Keratinocyte (primary cell): ENCODE measurements around the gene PPP3CB. TPM values are rescaled to one million over a fixed set of nuclear protein-coding genes. Genes with fewer than 3 reads are reported as not detected.

ENCODE experiments used
- DNase-seq: peaks from one replicate; pipeline ENCODE4 v3.0.0-alpha.2; 2011; ENCODE audit warnings: low read depth, missing footprints, low spot score
- FAIRE-seq: peaks from 2 replicates; lab custom pipeline; 2011; peaks lifted over from hg19 to GRCh38; lab: Jason Lieb, UNC
- H2AFZ ChIP-seq: 2 replicates; pipeline ENCODE4 v1.6.0; 2012; ENCODE audit warnings: low read length, control low read depth, inconsistent platforms; ENCODE audit not compliant: control insufficient read depth
- H3K27ac ChIP-seq: 2 replicates; pipeline ENCODE4 v1.5.1; 2011; ENCODE audit warnings: low read length; ENCODE audit not compliant: control insufficient read depth, insufficient read depth
- H3K27me3 ChIP-seq: 3 replicates; pipeline ENCODE4 v1.6.0; 2011; ENCODE audit warnings: low read length; ENCODE audit not compliant: control insufficient read depth, insufficient read depth; ENCODE audit errors: extremely low read depth
- H3K36me3 ChIP-seq, 2 experiments: 2 replicates in 1 of 2; 3 replicates in 1 of 2; pipeline ENCODE4 v1.5.1; 2011; ENCODE audit warnings: low read length in 2 of 2, mild to moderate bottlenecking in 1 of 2; ENCODE audit not compliant: control insufficient read depth in 2 of 2, insufficient read depth in 2 of 2; ENCODE audit errors: extremely low read depth in 1 of 2
- H3K4me1 ChIP-seq: 3 replicates; pipeline ENCODE4 v1.5.1; 2011; ENCODE audit warnings: low read length; ENCODE audit not compliant: control insufficient read depth, insufficient read depth; ENCODE audit errors: extremely low read depth
- H3K4me2 ChIP-seq: 3 replicates; pipeline ENCODE4 v1.6.0; 2011; ENCODE audit warnings: low read depth, low read length; ENCODE audit not compliant: control insufficient read depth, insufficient read depth; ENCODE audit errors: extremely low read depth
- H3K4me3 ChIP-seq, 3 experiments: fragments of 200-600 bp in 1 of 3; sonication (generic) in 1 of 3; 2 replicates in 2 of 3; 3 replicates in 1 of 3; pipeline ENCODE4 v1.5.1; 2011 to 2016; ENCODE audit warnings: low read length in 3 of 3, mild to moderate bottlenecking in 3 of 3, control low read depth in 2 of 3, inconsistent platforms in 1 of 3, low read depth in 1 of 3, mixed read lengths in 1 of 3, mixed run types in 1 of 3, moderate library complexity in 1 of 3; ENCODE audit not compliant: control insufficient read depth in 2 of 3, insufficient read depth in 2 of 3; ENCODE audit errors: extremely low read depth in 1 of 3
- H3K79me2 ChIP-seq: 2 replicates; pipeline ENCODE4 v1.6.0; 2012; ENCODE audit warnings: low read length; ENCODE audit not compliant: control insufficient read depth, insufficient read depth
- H3K9ac ChIP-seq: 3 replicates; pipeline ENCODE4 v1.6.0; 2011; ENCODE audit warnings: low read length; ENCODE audit not compliant: control insufficient read depth, insufficient read depth; ENCODE audit errors: extremely low read depth
- H3K9me1 ChIP-seq: 3 replicates; pipeline ENCODE4 v1.6.0; 2011; ENCODE audit warnings: low read length; ENCODE audit not compliant: control insufficient read depth, insufficient read depth; ENCODE audit errors: extremely low read depth
- H3K9me3 ChIP-seq: 2 replicates; pipeline ENCODE4 v1.5.1; 2012; ENCODE audit warnings: low read depth, low read length; ENCODE audit not compliant: control insufficient read depth
- H4K20me1 ChIP-seq: 3 replicates; pipeline ENCODE4 v1.6.0; 2011; ENCODE audit warnings: low read length; ENCODE audit not compliant: control insufficient read depth, insufficient read depth; ENCODE audit errors: extremely low read depth
- EZH2 ChIP-seq: IDR thresholded peaks from one replicate; pipeline ENCODE4 v1.6.1; 2012; ENCODE audit warnings: inconsistent platforms, mild to moderate bottlenecking, low read length, moderate library complexity
- dilution Hi-C: fragments of 300-500 bp; cut with MboI; formaldehyde crosslinking; loops from one replicate; pipeline ENCODE4 v1.7.0; 2020; ENCODE audit warnings: low sequenced_read_pairs; ENCODE audit not compliant: extremely low pct_ligation_motif_present
- polyA plus RNA-seq, 5 experiments: library from polyadenylated mRNA; depleted of rRNA in 3 of 5; stranded (reverse) in 3 of 5; stranded (forward) in 1 of 5; unstranded in 1 of 5; fragments of >200 nt; gene quantifications; 1 replicate in 1 of 5; 2 replicates in 3 of 5; 3 replicates in 1 of 5; pipeline versions ENCODE4 v1.2.1 to v1.2.3, GENCODE V29; 2011 to 2012; ENCODE audit warnings: missing spikeins in 2 of 5, low read depth in 1 of 5, low replicate concordance in 1 of 5
- TF ChIP-seq, protein P1 (sequence below), 3 experiments: IDR thresholded peaks in 1 of 3; conservative IDR thresholded peaks in 1 of 3; optimal IDR thresholded peaks in 1 of 3; 2 replicates in 2 of 3; 3 replicates in 1 of 3; pipeline versions ENCODE3 to v1.5.1; 2011; ENCODE audit warnings: low read length in 3 of 3, mild to moderate bottlenecking in 3 of 3, moderate library complexity in 2 of 3, control low read depth in 1 of 3, inconsistent platforms in 1 of 3; ENCODE audit not compliant: insufficient read depth in 2 of 3; ENCODE audit errors: extremely low read depth in 1 of 3

The PPP3CB gene
- polyA plus RNA-seq, 1 donor (not counting 4 experiments of a cell fraction or from before 2014, with no cell fraction given): 23.5 TPM

DNA sequence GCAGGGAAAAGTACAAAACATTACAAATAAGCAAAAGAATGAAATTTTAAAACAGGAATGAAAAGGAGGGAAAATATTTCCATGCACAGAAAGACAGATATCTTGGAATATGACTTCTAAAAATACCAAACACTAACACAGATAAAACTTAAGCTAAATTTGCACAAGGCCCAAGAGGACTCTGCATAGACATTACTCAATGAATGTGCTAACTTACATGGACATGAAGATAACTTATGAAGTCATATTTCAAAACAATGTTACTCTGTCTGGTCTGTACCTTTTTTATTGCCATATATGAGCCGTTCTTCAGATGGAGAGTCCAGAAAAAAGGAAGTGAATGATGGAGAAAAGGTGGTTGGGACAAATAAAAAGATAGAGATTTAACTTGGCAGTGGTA, 47.4 kb downstream of the PPP3CB start:
- TF ChIP-seq EZH2: no peak
- TF ChIP-seq, protein P1, sequence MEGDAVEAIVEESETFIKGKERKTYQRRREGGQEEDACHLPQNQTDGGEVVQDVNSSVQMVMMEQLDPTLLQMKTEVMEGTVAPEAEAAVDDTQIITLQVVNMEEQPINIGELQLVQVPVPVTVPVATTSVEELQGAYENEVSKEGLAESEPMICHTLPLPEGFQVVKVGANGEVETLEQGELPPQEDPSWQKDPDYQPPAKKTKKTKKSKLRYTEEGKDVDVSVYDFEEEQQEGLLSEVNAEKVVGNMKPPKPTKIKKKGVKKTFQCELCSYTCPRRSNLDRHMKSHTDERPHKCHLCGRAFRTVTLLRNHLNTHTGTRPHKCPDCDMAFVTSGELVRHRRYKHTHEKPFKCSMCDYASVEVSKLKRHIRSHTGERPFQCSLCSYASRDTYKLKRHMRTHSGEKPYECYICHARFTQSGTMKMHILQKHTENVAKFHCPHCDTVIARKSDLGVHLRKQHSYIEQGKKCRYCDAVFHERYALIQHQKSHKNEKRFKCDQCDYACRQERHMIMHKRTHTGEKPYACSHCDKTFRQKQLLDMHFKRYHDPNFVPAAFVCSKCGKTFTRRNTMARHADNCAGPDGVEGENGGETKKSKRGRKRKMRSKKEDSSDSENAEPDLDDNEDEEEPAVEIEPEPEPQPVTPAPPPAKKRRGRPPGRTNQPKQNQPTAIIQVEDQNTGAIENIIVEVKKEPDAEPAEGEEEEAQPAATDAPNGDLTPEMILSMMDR (optimal IDR thresholded peaks at IDR 0.05 in 1 of 3, IDR thresholded peaks at IDR 0.05 in 1 of 3, conservative IDR thresholded peaks at IDR 0.05 in 1 of 3; ENCODE audit: extremely low read depth in 1 of 3, insufficient read depth in 2 of 3, low read length in 3 of 3): no peak
- DNase-seq: no peak
- no peak for FAIRE-seq
- H3K27me3 ChIP-seq: no peaks in the 10 kb centered on the region
- H3K4me2 ChIP-seq: no peak overlapping the region
- no peaks in the 10 kb centered on the region for H3K9me3 ChIP-seq
- H3K4me1 ChIP-seq: no peaks in the 10 kb centered on the region
- H2AFZ ChIP-seq: no peak overlapping the region
- no peak overlapping the region for H3K4me3 ChIP-seq
- H4K20me1 ChIP-seq: no peaks in the 10 kb centered on the region
- H3K9me1 ChIP-seq: no peaks in the 10 kb centered on the region
- peaks cover 3 to 4% of the 10 kb centered on the region in 2 experiments for H3K36me3 ChIP-seq
- H3K79me2 ChIP-seq: no peaks in the 10 kb centered on the region
- no peak overlapping the region for H3K27ac ChIP-seq
- no peak overlapping the region for H3K9ac ChIP-seq
- dilution Hi-C loops: loop anchor here (5.0 kb wide), 1 partner anchor 44 kb away; no protein-coding TSS in a partner anchor

DNA sequence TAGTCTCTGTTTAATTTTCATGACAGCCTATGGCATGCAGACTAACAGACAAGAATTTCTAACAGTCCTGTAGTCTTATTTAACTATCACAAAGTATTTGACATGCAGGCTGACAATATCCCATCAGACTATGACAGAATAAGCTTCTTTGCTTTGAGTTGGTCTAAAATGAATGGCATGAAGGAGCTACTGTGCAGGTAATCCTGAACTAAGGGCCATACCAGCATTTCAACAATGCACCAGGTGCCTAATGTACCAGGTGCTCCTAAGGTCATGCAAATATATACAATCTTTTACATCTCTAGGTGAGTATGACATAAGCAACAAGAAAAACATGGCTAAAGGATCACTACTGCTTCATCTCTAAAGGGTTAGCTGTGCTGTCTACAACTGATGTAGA, 48.9 kb downstream of the PPP3CB start:
- FAIRE-seq: no peak
- dilution Hi-C loops: loop anchor here (5.0 kb wide), 1 partner anchor 45 kb away; no protein-coding TSS in a partner anchor

DNA sequence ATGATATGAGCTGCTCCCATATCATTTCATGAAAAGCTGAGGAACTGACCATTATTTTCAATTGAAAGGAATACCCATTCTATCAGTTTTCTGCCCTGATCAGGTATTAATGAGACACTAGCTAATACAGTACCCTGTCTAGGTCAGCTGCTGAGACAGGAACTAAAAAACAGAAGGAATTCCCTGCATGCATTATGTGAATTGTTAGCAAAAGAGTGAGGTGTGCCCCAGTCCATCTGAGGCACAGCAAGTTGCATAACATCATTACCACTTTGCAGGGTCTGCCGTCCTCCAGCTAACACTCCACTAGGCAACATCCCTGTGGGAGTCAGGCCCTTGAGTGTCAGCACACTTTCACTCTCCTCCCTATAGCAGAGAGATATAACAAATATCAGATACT, 51.4 kb downstream of the PPP3CB start:
- no peak overlapping the region for H3K9ac ChIP-seq
- dilution Hi-C loops: no loop called here
- TF ChIP-seq, protein P1 (optimal IDR thresholded peaks at IDR 0.05 in 1 of 3, IDR thresholded peaks at IDR 0.05 in 1 of 3, conservative IDR thresholded peaks at IDR 0.05 in 1 of 3; ENCODE audit: extremely low read depth in 1 of 3, insufficient read depth in 2 of 3, low read length in 3 of 3): no peak
- TF ChIP-seq EZH2: no peak
- no peaks in the 10 kb centered on the region for H4K20me1 ChIP-seq
- H3K9me3 ChIP-seq: no peaks in the 10 kb centered on the region
- no peak overlapping the region for H3K4me3 ChIP-seq
- H3K9me1 ChIP-seq: no peaks in the 10 kb centered on the region
- H3K36me3 ChIP-seq: peaks cover 3 to 4% of the 10 kb centered on the region in 2 experiments
- H3K27me3 ChIP-seq: no peaks in the 10 kb centered on the region
- peaks cover 6% of the 10 kb centered on the region for H3K4me1 ChIP-seq
- DNase-seq (no peak), FAIRE-seq (no peak)
- H3K79me2 ChIP-seq: no peaks in the 10 kb centered on the region
- H2AFZ ChIP-seq: no peak overlapping the region
- H3K27ac ChIP-seq: no peak overlapping the region
- H3K4me2 ChIP-seq: no peak overlapping the region

More for the DNA sequence above, 48.9 kb downstream of the PPP3CB start:
- no peaks in the 10 kb centered on the region for H3K79me2 ChIP-seq
- H3K9me3 ChIP-seq: no peaks in the 10 kb centered on the region
- H3K27ac ChIP-seq: no peak overlapping the region
- H3K4me1 ChIP-seq: no peaks in the 10 kb centered on the region
- TF ChIP-seq EZH2: no peak
- no peak overlapping the region for H3K4me3 ChIP-seq
- H3K9ac ChIP-seq: no peak overlapping the region
- peaks cover 3 to 4% of the 10 kb centered on the region in 2 experiments for H3K36me3 ChIP-seq
- no peaks in the 10 kb centered on the region for H4K20me1 ChIP-seq
- no peaks in the 10 kb centered on the region for H3K9me1 ChIP-seq
- H3K27me3 ChIP-seq: no peaks in the 10 kb centered on the region
- no peak overlapping the region for H2AFZ ChIP-seq
- no peak for DNase-seq
- H3K4me2 ChIP-seq: no peak overlapping the region
